SK-N-SH (cell line): Measurements from ENCODE around the gene LANCL3. TPM values are rescaled to one million over a fixed set of nuclear protein-coding genes. Genes with fewer than 3 reads are reported as not detected.
"Not testable (repeated sequence)": the region's sequence is repeated elsewhere in the genome, so short reads cannot be mapped to it uniquely, and the experiment has no call there.

Experiments used
- CTCF ChIA-PET: fragments of 300-600, 350-600 bp; formaldehyde crosslinking; extraction: SDS; loops from one replicate; lab custom pipeline; 2021; lab: Yijun Ruan, JAX
- POLR2A ChIA-PET: fragments of 350-600 bp; sonication (Branson Sonifier 250); formaldehyde crosslinking; extraction: SDS; loops from one replicate; lab custom pipeline; 2020; ENCODE audit warnings: antibody characterized with exemption, inconsistent platforms; lab: Yijun Ruan, JAX
- DNase-seq: peaks from one replicate; pipeline ENCODE4 v3.0.0; 2012
- H2AFZ ChIP-seq: fragments of 200-600 bp; sonication (generic); 2 replicates; pipeline ENCODE4 v1.8.1; 2016; ENCODE audit warnings: antibody characterized with exemption, mild to moderate bottlenecking, low read depth
- H3F3A ChIP-seq: fragments of 200-600 bp; sonication (generic); replicated peaks from 2 replicates; pipeline ENCODE3; 2016; ENCODE audit warnings: antibody characterized with exemption, mild to moderate bottlenecking; ENCODE audit not compliant: insufficient read depth
- H3K27ac ChIP-seq, 2 experiments: fragments of 200-500 bp in 1 of 2; fragments of 200-600 bp in 1 of 2; sonication (Bioruptor generic) in 1 of 2; sonication (generic), shearing (Covaris generic) in 1 of 2; 2 replicates each; pipeline versions ENCODE4 v1.5.1 to v1.6.1; 2014 to 2016; ENCODE audit warnings: low read depth in 2 of 2, inconsistent platforms in 1 of 2, low read length in 1 of 2, mild to moderate bottlenecking in 1 of 2, mixed read lengths in 1 of 2
- H3K27me3 ChIP-seq: fragments of 200-600 bp; sonication (generic), shearing (Covaris generic); 2 replicates; pipeline ENCODE4 v1.6.1; 2016; ENCODE audit warnings: mixed run types; ENCODE audit not compliant: insufficient read depth
- H3K36me3 ChIP-seq, 2 experiments: fragments of 200-500 bp in 1 of 2; fragments of 200-600 bp in 1 of 2; sonication (Bioruptor generic) in 1 of 2; sonication (generic) in 1 of 2; replicated peaks in 1 of 2; 2 replicates each; pipeline versions ENCODE3 to v1.5.1; 2014 to 2016; ENCODE audit warnings: low read length in 1 of 2, mild to moderate bottlenecking in 1 of 2; ENCODE audit not compliant: insufficient read depth in 2 of 2, control insufficient read depth in 1 of 2
- H3K4me1 ChIP-seq, 2 experiments: fragments of 200-500 bp in 1 of 2; fragments of 200-600 bp in 1 of 2; sonication (Bioruptor generic) in 1 of 2; sonication (generic), shearing (Covaris generic) in 1 of 2; 2 replicates each; pipeline versions ENCODE4 v1.5.1 to v1.6.1; 2014 to 2016; ENCODE audit warnings: low read depth in 1 of 2, low read length in 1 of 2, mixed run types in 1 of 2; ENCODE audit not compliant: insufficient read depth in 2 of 2, control insufficient read depth in 1 of 2
- H3K4me2 ChIP-seq: fragments of 200-600 bp; sonication (generic), shearing (Covaris generic); 2 replicates; pipeline ENCODE4 v1.6.1; 2017; ENCODE audit warnings: mixed run types
- H3K4me3 ChIP-seq, 2 experiments: fragments of 200-500 bp in 1 of 2; fragments of 200-600 bp in 1 of 2; sonication (Bioruptor generic) in 1 of 2; sonication (generic), shearing (Covaris generic) in 1 of 2; 2 replicates each; pipeline versions ENCODE4 v1.5.1 to v1.8.1; 2014 to 2016; ENCODE audit warnings: low read depth in 2 of 2, inconsistent platforms in 1 of 2, low read length in 1 of 2, mild to moderate bottlenecking in 1 of 2, mixed read lengths in 1 of 2, moderate library complexity in 1 of 2
- H3K79me2 ChIP-seq: fragments of 200-600 bp; sonication (generic); 2 replicates; pipeline ENCODE4 v1.8.1; 2017; ENCODE audit warnings: mild to moderate bottlenecking; ENCODE audit not compliant: insufficient read depth
- H3K9ac ChIP-seq: fragments of 200-600 bp; sonication (generic); 2 replicates; pipeline ENCODE4 v1.6.1; 2017; ENCODE audit warnings: mixed run types
- H3K9me2 ChIP-seq: fragments of 200-600 bp; sonication (generic); 2 replicates; pipeline ENCODE4 v1.6.1; 2017; ENCODE audit warnings: mixed run types
- H3K9me3 ChIP-seq: fragments of 200-600 bp; sonication (generic); 2 replicates; pipeline ENCODE4 v1.6.1; 2017; ENCODE audit warnings: mixed run types, mild to moderate bottlenecking, moderate library complexity
- H4K20me1 ChIP-seq: fragments of 200-600 bp; sonication (generic); 2 replicates; pipeline ENCODE4 v1.6.1; 2017; ENCODE audit warnings: mild to moderate bottlenecking, mixed run types; ENCODE audit not compliant: insufficient read depth
- EP300 ChIP-seq, 2 experiments: IDR thresholded peaks; 2 replicates each; pipeline versions ENCODE4 v1.4.0 to v1.6.1; 2012; ENCODE audit warnings: borderline replicate concordance in 1 of 2, low read depth in 1 of 2, low read length in 1 of 2
- POLR2AphosphoS5 ChIP-seq: IDR thresholded peaks from 2 replicates; pipeline ENCODE4 v1.6.1; 2012; ENCODE audit warnings: low read depth, low read length
- SMC3 ChIP-seq: IDR thresholded peaks from 2 replicates; pipeline ENCODE4 v1.6.1; 2012; ENCODE audit warnings: low read depth, low read length, improper control_type of control experiment
- TCF12 ChIP-seq: IDR thresholded peaks from 2 replicates; pipeline ENCODE4 v1.4.0; 2012
- WGBS: methylation state at CpG from one replicate; pipeline ENCODE4 v1.1.6; 2017; ENCODE audit warnings: low lambda C conversion rate; 5-methylcytosine and 5-hydroxymethylcytosine counted together
- polyA plus RNA-seq, 3 experiments: library from polyadenylated mRNA; depleted of rRNA; stranded (reverse); fragments of >200 nt; gene quantifications; 2 replicates each; pipeline ENCODE4 v1.2.3, GENCODE V29; 2012
- TF ChIP-seq, protein P1 (sequence below): fragments of 200-600 bp; sonication (generic); IDR thresholded peaks from 2 replicates; pipeline ENCODE4 v1.6.1; 2017; ENCODE audit warnings: antibody characterized with exemption, mild to moderate bottlenecking, moderate library complexity
- TF ChIP-seq, protein P2 (sequence below): fragments of 150-350 bp; IDR thresholded peaks from 2 replicates; pipeline ENCODE4 v1.6.1; 2017; ENCODE audit warnings: antibody characterized with exemption, low read length, low read depth, borderline replicate concordance
- TF ChIP-seq, protein P3 (sequence below): IDR thresholded peaks from 2 replicates; pipeline ENCODE4; 2012

The LANCL3 gene
- polyA plus RNA-seq, 1 of the 3 experiments (the other 2 are of a cell fraction) = under 0.01 TPM

DNA sequence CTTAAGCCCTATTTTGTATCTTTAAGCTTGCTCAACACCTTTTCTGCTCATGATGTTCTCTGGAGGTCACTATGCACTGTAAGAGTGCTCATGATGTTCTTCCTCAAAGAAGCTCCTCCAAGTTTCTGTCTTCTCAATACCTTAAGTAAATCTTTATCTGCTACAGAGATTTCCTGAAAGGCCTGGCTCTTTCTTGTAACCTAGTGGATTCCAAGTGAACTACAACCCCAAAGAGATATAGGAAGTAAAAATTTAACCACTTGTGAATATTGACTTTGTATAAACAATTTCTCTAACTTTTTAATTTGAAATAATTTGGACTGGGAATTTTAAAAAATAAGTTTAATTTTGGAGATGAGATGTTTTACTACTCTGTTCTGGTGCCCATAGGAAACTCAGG, 74.8 kb downstream of the LANCL3 start:
- H3K4me2 ChIP-seq = no peak overlapping the region
- TF ChIP-seq, protein P1, sequence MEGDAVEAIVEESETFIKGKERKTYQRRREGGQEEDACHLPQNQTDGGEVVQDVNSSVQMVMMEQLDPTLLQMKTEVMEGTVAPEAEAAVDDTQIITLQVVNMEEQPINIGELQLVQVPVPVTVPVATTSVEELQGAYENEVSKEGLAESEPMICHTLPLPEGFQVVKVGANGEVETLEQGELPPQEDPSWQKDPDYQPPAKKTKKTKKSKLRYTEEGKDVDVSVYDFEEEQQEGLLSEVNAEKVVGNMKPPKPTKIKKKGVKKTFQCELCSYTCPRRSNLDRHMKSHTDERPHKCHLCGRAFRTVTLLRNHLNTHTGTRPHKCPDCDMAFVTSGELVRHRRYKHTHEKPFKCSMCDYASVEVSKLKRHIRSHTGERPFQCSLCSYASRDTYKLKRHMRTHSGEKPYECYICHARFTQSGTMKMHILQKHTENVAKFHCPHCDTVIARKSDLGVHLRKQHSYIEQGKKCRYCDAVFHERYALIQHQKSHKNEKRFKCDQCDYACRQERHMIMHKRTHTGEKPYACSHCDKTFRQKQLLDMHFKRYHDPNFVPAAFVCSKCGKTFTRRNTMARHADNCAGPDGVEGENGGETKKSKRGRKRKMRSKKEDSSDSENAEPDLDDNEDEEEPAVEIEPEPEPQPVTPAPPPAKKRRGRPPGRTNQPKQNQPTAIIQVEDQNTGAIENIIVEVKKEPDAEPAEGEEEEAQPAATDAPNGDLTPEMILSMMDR = peak; percentile 28; the same call in 1 of the 2 replicates
- TF ChIP-seq EP300 (IDR thresholded peaks at IDR 0.05; ENCODE audit: borderline replicate concordance in 1 of 2, low read depth in 1 of 2, low read length in 1 of 2) (no peak), POLR2AphosphoS5 (no peak), SMC3 (no peak), TCF12 (no peak)
- TF ChIP-seq, protein P2, sequence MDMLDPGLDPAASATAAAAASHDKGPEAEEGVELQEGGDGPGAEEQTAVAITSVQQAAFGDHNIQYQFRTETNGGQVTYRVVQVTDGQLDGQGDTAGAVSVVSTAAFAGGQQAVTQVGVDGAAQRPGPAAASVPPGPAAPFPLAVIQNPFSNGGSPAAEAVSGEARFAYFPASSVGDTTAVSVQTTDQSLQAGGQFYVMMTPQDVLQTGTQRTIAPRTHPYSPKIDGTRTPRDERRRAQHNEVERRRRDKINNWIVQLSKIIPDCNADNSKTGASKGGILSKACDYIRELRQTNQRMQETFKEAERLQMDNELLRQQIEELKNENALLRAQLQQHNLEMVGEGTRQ = no peak
- TF ChIP-seq, protein P3, sequence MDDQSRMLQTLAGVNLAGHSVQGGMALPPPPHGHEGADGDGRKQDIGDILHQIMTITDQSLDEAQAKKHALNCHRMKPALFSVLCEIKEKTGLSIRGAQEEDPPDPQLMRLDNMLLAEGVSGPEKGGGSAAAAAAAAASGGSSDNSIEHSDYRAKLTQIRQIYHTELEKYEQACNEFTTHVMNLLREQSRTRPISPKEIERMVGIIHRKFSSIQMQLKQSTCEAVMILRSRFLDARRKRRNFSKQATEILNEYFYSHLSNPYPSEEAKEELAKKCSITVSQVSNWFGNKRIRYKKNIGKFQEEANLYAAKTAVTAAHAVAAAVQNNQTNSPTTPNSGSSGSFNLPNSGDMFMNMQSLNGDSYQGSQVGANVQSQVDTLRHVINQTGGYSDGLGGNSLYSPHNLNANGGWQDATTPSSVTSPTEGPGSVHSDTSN = no peak
- no peak overlapping the region for H3K4me3 ChIP-seq
- H3K9me3 ChIP-seq = no peaks in the 10 kb centered on the region
- CTCF ChIA-PET = interaction anchor here (1.0 kb wide), 1 partner anchor 23 kb away, joined by 3 read pairs; no protein-coding TSS in a partner anchor
- H3K9me2 ChIP-seq = no peaks in the 10 kb centered on the region
- no peaks in the 10 kb centered on the region for H3F3A ChIP-seq
- no peaks in the 10 kb centered on the region for H3K27me3 ChIP-seq
- H3K79me2 ChIP-seq = no peaks in the 10 kb centered on the region
- no peak overlapping the region for H3K9ac ChIP-seq
- no peaks in the 10 kb centered on the region for H3K4me1 ChIP-seq
- H2AFZ ChIP-seq = no peak overlapping the region
- no peak overlapping the region for H3K27ac ChIP-seq
- DNase-seq = no peak
- no peaks in the 10 kb centered on the region for H4K20me1 ChIP-seq
- POLR2A ChIA-PET = no interaction called here
- H3K36me3 ChIP-seq = no peaks in the 10 kb centered on the region

DNA sequence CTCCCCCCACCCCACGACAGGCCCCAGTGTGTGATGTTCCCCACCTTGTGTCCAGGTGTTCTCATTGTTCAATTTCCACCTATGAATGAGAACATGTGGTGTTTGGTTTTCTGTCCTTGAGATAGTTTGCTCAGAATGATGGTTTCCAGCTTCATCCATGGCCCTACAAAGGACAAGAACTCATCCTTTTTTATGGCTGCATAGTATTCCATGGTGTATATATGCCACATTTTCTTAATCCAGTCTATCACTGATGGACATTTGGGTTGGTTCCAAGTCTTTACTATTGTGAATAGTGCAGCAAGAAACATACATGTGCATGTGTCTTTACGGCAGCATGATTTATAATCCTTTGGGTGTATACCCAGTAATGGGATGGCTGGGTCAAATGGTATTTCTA, 79.4 kb downstream of the LANCL3 start:
- H3K9me3 ChIP-seq, H2AFZ ChIP-seq, CTCF ChIA-PET, H3K36me3 ChIP-seq, H3K4me2 ChIP-seq, H3K27ac ChIP-seq, H3K9me2 ChIP-seq, H3K4me1 ChIP-seq, DNase-seq, H3F3A ChIP-seq, H3K9ac ChIP-seq, H3K4me3 ChIP-seq, H3K27me3 ChIP-seq, H3K79me2 ChIP-seq, H4K20me1 ChIP-seq, POLR2A ChIA-PET: not testable (repeated sequence)
- 20% methylated on average over 2 of the region's 2 CpGs for WGBS

DNA sequence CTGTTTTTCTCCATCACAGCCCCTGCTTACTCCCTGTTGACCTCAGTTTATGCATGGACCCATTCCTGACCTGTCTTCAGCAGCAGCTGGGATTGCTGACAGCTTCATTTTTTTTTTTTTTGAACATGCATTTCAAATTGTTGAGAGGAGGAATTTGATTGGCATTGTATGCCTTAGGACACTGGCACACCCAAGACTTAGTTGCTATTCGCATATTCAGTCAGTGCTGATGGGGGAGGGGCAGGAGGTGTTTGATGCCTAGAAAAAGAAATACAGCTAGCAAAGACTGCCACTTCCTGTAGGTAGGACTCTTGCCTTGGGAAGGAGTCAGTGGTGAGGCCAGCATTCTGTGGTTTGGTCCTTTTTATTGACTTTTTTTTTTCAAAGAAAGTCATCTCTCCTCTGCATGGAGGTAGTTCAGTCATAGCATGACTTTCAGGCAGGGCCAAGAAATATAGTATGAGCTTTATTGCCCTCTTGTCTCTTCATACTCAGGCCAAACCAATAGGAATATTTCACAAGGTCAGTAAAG, 80.5 kb downstream of the LANCL3 start:
- ChIA-PET CTCF (no interaction called here), POLR2A (no interaction called here)
- no peaks in the 10 kb centered on the region for H3K36me3 ChIP-seq
- H3K27me3 ChIP-seq = no peaks in the 10 kb centered on the region
- H3K9me3 ChIP-seq = no peaks in the 10 kb centered on the region
- H3K9ac ChIP-seq = no peak overlapping the region
- H4K20me1 ChIP-seq = no peaks in the 10 kb centered on the region
- H3K27ac ChIP-seq = no peak overlapping the region
- no peaks in the 10 kb centered on the region for H3K4me1 ChIP-seq
- WGBS = 24% methylated on average over 1 of the region's 1 CpG
- H3K79me2 ChIP-seq = no peaks in the 10 kb centered on the region
- H3F3A ChIP-seq = no peaks in the 10 kb centered on the region
- H3K9me2 ChIP-seq = no peaks in the 10 kb centered on the region
- H3K4me3 ChIP-seq = no peak overlapping the region
- no peak overlapping the region for H2AFZ ChIP-seq
- H3K4me2 ChIP-seq = no peak overlapping the region
- DNase-seq = no peak
- TF ChIP-seq TCF12 (no peak), EP300 (IDR thresholded peaks at IDR 0.05; ENCODE audit: borderline replicate concordance in 1 of 2, low read depth in 1 of 2, low read length in 1 of 2) (no peak)
